Stimulated activated naive CD4-positive, alpha-beta T cell treated with Interleukin-2 at 50 U/mL for 16 hours (primary cell): ENCODE results near the gene LRRC28.
A peak's percentile ranks its signal among the peaks of the same experiment; 100 is the strongest.

ENCODE experiments used
- DNase-seq: peaks from one replicate; lab custom pipeline; 2025; lab: John Stamatoyannopoulos, UW

The LRRC28 gene

DNA sequence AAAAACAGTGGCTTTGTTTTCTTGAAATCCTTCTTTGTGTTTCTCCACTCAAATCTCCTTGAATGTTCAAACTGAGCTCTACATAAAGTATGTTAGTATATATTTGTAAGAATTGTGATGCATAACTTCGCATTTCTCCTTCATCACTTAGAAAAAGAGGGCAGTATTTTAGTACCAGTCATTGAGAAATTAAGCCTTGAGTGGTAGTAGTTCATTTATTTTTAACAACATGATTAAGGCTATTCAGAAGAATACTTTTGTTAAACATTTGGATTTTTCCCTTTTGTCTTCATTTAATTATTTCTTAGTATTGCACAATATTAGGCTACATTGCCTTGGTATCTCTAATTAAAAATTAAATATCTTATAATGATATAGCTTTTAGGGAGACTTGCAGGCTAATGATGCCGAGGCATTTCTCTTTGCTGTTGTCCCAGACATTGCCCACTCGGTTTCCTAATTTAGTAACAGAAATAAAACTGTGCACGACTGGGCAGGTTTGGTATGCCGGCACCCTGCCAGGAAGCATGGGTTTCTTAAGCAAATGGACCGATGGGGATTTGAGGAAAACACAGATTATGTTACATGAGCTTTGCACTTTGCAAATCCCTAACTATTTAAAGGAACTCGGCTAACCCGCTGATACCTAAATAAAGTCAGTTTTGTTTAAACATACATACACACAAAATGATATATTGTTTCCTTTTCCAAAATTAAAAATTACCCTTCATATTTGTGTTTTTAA, 54.7 kb downstream of the LRRC28 start:
- no peak for DNase-seq

- no peak for DNase-seq
These were observed 55.5 kb downstream of the LRRC28 start for GRCh38 chr15:99306694-99307338.

DNA sequence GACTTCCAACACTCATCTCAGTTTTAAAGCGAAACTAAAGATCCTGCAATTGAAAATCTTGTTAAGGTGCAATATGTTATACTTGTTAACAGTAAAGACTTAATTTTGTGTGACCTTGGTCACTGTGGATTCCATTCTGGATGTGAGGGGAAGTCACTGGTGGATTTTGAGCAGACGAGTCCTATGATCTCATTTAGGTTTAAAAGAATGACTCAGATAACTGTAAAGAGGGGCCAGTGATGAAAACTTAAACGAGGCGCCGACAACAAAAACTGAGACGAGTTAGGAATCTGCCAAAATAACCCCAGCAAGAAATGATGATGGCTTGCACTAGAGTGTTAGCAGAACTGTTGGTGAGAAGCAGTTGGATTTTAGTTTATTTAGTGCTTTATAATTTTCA, 56.5 kb downstream of the LRRC28 start:
- no peak for DNase-seq

GRCh38 chr15:99310745-99311144, 59.5 kb downstream of the LRRC28 start:
- DNase-seq: no peak

- no peak for DNase-seq
These were observed 60.9 kb downstream of the LRRC28 start for GRCh38 chr15:99312228-99312627.

- DNase-seq: no peak
These were observed 61.5 kb downstream of the LRRC28 start for GRCh38 chr15:99312794-99313193.

- no peak for DNase-seq
These were observed 64.4 kb downstream of the LRRC28 start for GRCh38 chr15:99315636-99316035.

- no peak for DNase-seq
These were observed 69.3 kb downstream of the LRRC28 start for GRCh38 chr15:99320374-99321215.

DNA sequence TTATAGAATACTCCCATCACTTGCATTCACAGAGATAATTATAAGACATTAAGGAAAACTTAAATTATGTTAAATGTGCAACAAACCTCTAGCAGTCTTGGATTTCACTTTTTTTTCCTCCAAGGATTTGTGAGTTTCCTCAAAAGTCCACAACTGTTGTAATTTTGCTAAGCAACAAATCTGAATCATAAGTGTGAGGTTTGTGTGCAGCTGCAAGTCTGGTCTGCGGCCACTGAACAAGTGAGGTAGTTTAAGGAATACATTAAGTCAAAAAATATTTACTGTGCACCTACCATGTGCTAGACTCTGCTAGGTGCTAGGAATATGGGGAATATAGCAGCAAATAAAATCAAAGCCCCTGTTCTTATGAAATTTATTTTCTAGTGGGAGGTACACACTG, 70.2 kb downstream of the LRRC28 start:
- no peak for DNase-seq

- no peak for DNase-seq
These were observed 71.5 kb downstream of the LRRC28 start for GRCh38 chr15:99322643-99323405.

- DNase-seq: peak; percentile 0
These were observed 72.9 kb downstream of the LRRC28 start for GRCh38 chr15:99324082-99324620.

DNA sequence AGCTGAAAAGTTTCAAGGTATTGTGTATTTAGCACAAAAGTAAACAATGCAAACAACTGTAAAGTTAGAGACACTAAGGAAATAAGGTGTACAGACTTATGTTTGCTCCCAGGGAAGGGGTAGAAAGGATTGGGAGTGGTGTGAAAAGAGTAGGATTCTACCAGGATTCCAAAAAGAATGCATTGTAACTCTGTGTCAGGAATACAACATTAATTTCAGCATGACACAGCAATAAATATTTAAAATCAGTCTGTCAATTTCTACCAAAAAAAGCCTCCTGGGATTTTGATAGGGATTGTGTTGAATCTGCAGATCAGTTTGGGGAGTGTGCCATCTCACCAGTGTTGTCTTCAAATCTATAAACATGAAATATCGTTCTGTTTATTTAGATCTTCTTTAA, 73.4 kb downstream of the LRRC28 start:
- no peak for DNase-seq

DNA sequence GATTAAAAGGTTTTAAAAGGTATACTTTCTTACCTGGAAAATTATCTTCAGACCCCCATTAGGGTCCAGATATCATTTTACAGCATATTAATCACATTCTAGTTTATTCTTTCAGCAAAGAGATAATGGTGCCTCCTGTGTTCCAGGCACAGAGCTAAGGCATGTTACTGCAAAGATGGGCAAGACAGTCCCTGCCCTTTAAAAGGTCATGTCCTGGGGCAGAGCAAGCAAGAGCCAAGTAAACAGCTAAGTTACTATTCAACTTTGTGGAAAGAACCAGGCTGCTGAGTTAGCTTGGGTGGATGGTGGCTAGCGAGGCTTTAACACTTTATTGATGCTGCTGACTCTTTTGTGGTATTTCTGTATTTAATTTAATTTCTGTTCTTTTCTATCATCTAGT, 75.0 kb downstream of the LRRC28 start:
- no peak for DNase-seq

- no peak for DNase-seq
These were observed 77.1 kb downstream of the LRRC28 start for GRCh38 chr15:99328106-99329072.

GRCh38 chr15:99331381-99331780, 80.1 kb downstream of the LRRC28 start:
- no peak for DNase-seq

GRCh38 chr15:99333413-99333812, 82.1 kb downstream of the LRRC28 start:
- no peak for DNase-seq

- DNase-seq: no peak
These were observed 82.7 kb downstream of the LRRC28 start for GRCh38 chr15:99333981-99334380.

- no peak for DNase-seq
These were observed 84.2 kb downstream of the LRRC28 start for GRCh38 chr15:99335508-99335907.

DNA sequence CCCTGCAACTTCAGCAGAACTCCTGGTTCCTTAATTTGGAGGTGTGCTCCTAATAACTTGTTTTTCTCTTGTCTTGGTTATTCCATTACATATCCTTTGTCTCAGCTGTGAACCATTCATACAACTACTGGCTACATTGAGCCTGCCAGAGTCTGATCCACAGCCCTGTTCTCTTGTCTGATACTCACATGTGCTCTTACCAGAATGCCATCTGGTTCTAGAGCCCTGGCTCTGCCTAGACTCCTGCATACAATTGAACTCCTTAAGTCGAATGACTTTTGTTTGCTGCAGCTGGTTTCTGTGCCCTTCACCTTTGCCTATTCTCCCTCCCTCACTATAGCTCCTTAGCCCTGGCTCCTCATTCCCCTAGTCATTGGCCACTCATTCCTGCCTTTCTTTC, 85.5 kb downstream of the LRRC28 start:
- DNase-seq: no peak

DNA sequence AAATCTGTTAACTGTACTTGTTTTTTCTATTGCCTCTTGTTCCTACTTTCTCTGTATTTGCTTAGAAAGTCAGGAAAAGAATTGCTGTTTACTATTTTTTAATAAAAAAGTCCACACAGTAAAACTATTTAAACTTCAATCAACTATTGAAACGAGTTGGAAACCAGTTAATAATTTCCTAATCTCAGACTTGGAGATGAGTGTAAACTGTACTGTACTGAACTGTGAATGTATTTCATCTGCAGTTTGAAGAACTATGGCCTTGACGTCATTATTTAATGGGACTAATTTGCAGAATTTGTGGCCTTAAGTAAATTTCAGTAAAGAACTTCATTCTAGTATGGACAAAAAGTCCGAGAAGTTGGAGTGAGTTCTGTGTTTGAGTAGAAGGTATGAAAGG, 89.1 kb downstream of the LRRC28 start:
- DNase-seq: no peak

DNA sequence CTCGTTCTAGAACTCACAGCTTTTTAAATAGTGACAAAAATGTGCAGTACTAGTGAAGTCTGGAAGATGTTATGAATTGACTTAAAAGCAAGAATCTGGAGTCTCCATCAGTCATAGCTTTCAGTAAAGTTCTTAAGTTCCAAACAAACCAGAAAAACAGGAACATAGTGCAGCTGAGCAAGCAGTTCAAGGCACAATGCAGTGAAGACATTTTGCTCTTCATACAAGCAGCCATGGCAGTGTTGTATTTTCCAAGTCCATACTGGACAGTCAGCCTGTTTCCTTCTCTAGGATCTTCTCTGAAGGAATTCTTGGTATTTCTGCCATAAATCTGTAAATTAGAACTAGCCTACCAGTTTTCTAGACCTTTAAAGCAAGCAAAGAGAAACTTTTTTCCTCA, 90.5 kb downstream of the LRRC28 start:
- DNase-seq: no peak
